ENCODE results near the gene AGL. TPM values are rescaled to one million over a fixed set of nuclear protein-coding genes. Genes with fewer than 3 reads are reported as not detected.
"Not testable (repeated sequence)": the region's sequence is repeated elsewhere in the genome, so short reads cannot be mapped to it uniquely, and the experiment has no call there.

The AGL gene
- total RNA-seq, 1 donor from 2014 or later = 17.5 TPM

GRCh38 chr1:99936071-99936470, 85.9 kb downstream of the AGL start:
- no peak for DNase-seq (ENCODE audit: low spot score)

GRCh38 chr1:99942723-99943122, 92.6 kb downstream of the AGL start:
- no peak for DNase-seq (ENCODE audit: low spot score)

GRCh38 chr1:99943223-99943794, 93.1 kb downstream of the AGL start:
- no peak for DNase-seq (ENCODE audit: low spot score)

GRCh38 chr1:99944192-99944591, 94.0 kb downstream of the AGL start:
- DNase-seq (ENCODE audit: low spot score) = no peak

GRCh38 chr1:99945174-99945573, 95.0 kb downstream of the AGL start:
- no peak for DNase-seq (ENCODE audit: low spot score)

GRCh38 chr1:99950486-99950885, 100.3 kb downstream of the AGL start:
- DNase-seq (ENCODE audit: low spot score) = no peak

GRCh38 chr1:99952522-99952921, 102.4 kb downstream of the AGL start:
- no peak for DNase-seq (ENCODE audit: low spot score)

- no peak for DNase-seq (ENCODE audit: low spot score)
Measured at GRCh38 chr1:99955375-99955774, 105.2 kb downstream of the AGL start.

GRCh38 chr1:99956755-99957154, 106.6 kb downstream of the AGL start:
- no peak for DNase-seq (ENCODE audit: low spot score)

GRCh38 chr1:99957818-99958217, 107.7 kb downstream of the AGL start:
- no peak for DNase-seq (ENCODE audit: low spot score)

- not testable (repeated sequence) for DNase-seq (ENCODE audit: low spot score)
Measured at GRCh38 chr1:99959189-99959705, 109.1 kb downstream of the AGL start.

- not testable (repeated sequence) for DNase-seq (ENCODE audit: low spot score)
Measured at GRCh38 chr1:99960260-99960659, 110.1 kb downstream of the AGL start.

- DNase-seq (ENCODE audit: low spot score) = no peak
Measured at GRCh38 chr1:99963041-99963795, 113.1 kb downstream of the AGL start.

GRCh38 chr1:99964806-99965205, 114.6 kb downstream of the AGL start:
- DNase-seq (ENCODE audit: low spot score) = no peak

GRCh38 chr1:99965646-99966375, 115.7 kb downstream of the AGL start:
- no peak for DNase-seq (ENCODE audit: low spot score)

GRCh38 chr1:99968214-99968613, 118.1 kb downstream of the AGL start:
- DNase-seq (ENCODE audit: low spot score) = no peak

GRCh38 chr1:99969260-99969728, 119.1 kb downstream of the AGL start:
- DNase-seq (ENCODE audit: low spot score) = no peak

- DNase-seq (ENCODE audit: low spot score) = peak; percentile 95
Measured at GRCh38 chr1:99969729-99970621, 119.8 kb downstream of the AGL start, which contains the start of gene SLC35A3. TSS of gene SLC35A3 (plus strand) at chr1:99969996. CDS start at chr1:99993555, 23,559 bp downstream.

GRCh38 chr1:99970713-99971255, 120.6 kb downstream of the AGL start:
- DNase-seq (ENCODE audit: low spot score) = no peak

- DNase-seq (ENCODE audit: low spot score) = not testable (repeated sequence)
Measured at GRCh38 chr1:99972066-99972465, 121.9 kb downstream of the AGL start.

Data from mesenteric fat pad (tissue), 1 donor.